ENCODE data around the gene NATD1.

The NATD1 gene

DNA sequence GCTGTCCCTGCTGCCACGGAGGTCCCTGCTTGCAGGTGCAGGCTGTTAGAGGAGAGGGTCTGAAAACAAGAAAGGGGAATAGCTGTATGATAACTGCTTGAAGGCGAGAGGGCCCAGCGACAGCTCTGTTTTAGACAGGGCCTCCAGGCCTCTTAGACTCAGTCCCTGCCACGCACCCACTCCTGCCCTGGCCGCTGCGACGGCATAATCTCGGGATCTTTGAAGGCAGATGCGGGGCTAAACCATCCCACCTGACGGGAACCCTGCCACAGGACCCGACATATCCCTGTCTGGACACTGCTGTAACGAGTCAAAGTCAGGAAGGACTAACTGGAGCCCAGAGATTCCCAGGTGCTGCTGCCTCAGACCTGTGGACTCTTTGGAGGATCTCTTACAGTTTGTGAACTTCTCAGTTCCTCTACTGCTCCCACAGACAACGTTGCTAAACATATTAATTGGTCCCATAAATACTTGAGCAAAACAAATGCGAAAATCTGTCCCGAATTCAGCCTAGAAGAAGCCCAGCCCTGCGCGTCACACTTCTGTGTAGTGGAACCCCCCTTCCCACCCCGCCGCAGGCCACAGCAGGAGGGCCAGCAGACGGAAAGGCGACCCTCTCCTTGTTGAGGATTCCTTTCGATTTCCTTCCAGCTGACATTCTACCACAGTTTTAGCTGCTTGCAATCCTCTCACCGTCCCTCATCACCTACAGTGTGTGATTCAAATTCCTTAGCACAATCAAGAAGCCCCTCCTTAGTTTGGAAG is 38.3 kb downstream of the NATD1 start:
- DNase-seq (ENCODE audit: low spot score) = no peak

DNA sequence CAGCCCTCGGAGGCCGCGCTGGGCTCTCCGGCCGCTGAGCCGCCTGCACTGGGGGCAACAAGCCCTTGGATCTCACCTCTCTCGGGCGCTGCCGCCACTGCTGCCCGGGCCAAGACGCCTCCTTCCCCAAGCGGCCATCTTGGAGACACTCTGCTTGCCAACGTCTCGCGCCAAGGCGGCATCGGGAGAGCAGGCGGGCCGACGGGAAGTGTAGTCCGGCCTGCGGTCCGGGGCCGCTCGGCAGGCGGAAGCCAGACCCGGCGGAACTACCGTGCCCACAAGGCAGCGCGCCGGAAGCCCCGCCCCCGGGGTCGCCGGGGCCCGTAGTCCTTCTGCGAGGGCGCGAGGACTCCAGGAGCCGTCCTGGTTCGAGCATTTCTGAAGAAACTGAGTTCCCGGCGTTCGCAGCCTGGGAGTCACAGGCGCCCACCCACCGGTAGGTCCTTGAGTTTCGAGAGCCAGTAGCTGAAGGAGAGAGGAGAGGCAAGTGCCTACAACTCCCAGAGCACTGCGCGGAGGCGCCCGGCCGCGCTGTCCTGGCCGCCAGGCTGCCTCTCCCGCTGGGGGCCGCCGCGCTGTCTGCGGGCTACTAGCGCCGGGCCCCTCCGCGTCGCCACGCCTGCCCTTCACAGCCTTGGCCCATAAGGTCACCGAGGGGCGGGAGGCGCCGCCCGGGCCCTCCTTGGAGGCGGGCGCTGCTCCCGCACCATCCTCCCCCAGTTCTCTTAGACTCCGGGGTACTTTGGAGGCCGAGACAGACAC is 39.0 kb downstream of the NATD1 start, which contains the start of gene TMEM11:
TMEM11 (minus strand) TSS at position 147 of the 762 bp plus-strand sequence; CDS start at position 138, 9 bp downstream.
- peak; percentile 94 for DNase-seq (ENCODE audit: low spot score)

DNA sequence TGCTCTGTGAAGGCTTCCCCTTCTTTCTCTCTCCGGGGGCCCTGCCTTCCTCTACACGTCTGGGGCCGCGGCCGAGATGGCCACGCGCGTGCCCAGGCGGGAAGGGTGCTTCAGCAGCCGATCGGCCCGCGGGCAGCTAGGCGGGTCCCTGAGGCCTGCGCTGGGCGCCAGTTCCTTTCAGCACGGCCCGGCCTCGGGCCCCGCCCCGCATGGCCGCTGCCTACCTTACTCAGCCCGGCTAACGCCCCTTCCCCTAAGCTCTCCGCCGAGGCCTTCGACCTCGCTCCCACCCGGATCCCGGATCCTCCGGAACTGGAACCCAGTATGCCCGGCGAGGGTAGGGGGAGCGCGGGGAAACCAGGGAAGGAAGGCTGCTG is 39.6 kb downstream of the NATD1 start:
- DNase-seq (ENCODE audit: low spot score) = no peak

GRCh38 chr17:21212826-21213637 is 40.2 kb downstream of the NATD1 start:
- no peak for DNase-seq (ENCODE audit: low spot score)

GRCh38 chr17:21211825-21212479 is 41.3 kb downstream of the NATD1 start:
- DNase-seq (ENCODE audit: low spot score) = no peak

DNA sequence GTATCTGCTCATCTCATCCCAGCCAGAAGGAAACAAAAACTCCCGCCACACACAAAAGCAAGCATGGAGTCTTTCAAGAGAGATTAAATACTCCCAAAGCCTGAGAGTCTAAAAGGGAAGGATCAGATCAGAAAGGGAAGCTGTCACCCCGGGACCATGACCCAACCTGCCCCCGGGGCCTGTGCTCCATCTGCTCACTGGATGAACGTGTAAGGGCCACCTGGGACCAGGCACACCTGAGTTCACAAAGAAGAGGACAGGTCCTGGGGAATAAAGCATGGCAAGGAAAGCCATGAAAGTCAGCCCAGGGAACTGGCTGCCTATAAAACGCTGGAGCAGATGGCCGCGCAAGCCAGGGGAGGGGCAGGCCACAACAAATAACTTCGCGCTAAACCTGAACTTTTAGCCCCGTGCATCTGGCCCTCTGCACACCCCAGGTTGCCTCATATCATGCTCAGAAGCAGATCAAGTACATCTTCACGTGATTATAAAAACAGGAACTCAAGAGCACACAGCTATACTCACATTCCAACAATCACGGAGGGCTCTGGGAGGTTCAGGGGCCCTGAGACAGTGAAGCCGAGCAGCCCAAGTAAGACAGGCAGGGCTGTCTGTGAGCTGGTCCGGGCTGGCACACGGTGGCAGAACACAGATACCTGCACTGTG is 42.7 kb downstream of the NATD1 start:
- peak; percentile 10 for DNase-seq (ENCODE audit: low spot score)

DNA sequence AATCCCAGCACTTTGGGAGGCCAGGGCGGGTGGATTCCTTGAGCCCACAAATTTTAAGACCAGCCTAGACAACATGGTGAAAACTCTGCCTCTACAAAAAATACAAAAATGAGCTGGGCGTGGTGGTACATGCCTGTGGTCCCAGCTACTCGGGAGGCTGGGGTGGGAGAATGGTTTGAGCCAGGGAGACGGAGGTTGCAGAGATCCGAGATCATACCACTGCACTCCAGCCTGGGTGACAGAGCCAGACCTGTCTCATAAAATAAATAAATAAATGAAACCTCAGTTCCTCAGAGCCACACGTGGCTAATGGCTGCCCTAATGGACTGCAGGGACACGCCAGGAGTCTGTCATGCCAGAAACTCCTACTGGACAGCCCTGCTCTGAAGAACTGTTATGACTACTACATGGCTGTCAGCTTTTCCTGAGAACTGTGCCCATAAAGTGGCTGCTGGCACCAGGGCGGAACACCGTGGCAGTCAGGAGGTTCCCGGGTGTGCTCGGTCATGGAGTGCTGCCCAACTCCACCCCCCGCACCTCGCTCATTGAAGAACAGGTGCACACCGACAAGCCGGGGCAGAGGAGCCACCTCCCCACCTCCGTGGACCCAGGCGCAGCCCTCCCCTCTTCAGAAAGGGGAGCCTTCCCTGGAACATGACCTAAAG is 43.6 kb downstream of the NATD1 start:
- peak; percentile 17 for DNase-seq (ENCODE audit: low spot score)

DNA sequence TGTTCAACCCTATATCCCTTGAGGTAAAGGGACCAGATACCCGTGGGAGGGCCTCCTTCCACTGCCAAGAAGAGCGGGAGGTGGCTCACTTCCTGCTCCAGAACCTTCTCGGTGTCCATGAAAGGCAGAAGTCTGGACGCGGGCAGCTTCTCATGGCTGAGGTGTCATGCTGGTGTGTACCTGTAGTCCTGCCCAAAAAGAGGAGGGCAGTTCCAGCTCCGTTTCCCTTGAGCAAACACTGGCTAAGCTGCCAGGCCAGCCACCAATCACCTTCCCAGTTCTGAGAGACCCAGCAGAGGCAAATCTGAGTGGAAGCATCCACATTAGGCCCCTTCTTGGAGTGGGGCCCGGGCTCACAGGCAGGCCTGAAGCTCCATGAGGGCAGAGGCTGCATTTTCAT is 44.9 kb downstream of the NATD1 start:
- no peak for DNase-seq (ENCODE audit: low spot score)

DNA sequence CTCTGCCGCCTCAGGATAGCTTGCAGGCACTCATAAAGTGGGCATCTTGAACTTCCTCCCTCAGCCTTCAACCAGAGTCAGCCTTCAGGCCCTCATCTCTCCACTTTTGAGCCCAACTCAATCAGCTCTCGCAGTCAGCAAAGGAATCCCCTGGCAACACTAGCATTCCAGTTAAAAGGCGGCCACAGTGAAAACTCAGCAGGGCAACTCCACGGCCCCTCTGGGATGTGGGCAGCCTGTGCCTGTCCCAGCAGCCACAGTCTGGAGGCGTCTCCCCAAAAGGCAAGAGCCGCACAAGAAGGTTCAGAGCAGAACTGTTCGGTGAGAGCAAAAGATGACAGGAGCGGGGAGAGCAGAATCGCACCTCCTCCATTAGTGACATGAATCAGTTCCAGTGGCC is 48.3 kb downstream of the NATD1 start:
- no peak for DNase-seq (ENCODE audit: low spot score)

- no peak for DNase-seq (ENCODE audit: low spot score)
Observed at GRCh38 chr17:21202512-21202911, 50.7 kb downstream of the NATD1 start.

- no peak for DNase-seq (ENCODE audit: low spot score)
Observed at GRCh38 chr17:21201874-21202273, 51.3 kb downstream of the NATD1 start.

GRCh38 chr17:21201298-21201595 is 52.0 kb downstream of the NATD1 start:
- DNase-seq (ENCODE audit: low spot score) = peak; percentile 24

DNA sequence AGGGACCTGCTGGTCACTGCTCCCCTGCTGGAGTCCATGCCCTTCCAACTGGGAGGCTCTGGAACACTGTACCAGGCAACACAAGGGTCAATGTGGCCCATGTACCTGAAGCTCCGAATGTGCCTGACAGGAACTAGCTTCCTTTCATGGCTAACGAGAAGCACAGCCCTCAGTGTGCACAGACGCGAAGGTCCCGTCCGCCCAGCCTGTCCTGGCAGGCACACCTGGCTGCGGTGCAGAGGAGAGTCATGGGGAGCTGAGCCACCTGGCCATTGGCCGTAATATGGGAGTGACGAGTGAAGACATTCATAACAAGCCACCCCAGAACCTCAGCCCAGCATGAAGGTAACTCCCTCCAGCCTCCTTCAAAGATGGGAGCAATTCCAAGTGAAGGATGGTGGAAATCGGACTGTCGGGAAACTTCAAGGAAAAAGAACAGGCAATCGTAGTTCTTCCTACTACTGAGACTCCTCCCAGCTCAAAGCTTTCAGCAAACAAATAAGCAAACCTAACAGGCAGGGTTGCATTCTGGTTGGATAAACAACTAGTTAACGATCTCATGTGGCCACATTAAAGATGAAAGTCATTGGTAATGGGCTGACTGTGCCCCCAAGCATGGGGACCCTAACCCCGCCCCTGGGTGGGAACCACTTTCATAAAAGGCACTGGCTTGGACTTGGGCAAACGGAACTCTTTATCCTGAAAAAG is 52.5 kb downstream of the NATD1 start:
- peak; percentile 79 for DNase-seq (ENCODE audit: low spot score)

- no peak for DNase-seq (ENCODE audit: low spot score)
Observed at GRCh38 chr17:21199856-21200255, 53.4 kb downstream of the NATD1 start.

GRCh38 chr17:21199311-21199710 is 53.9 kb downstream of the NATD1 start:
- peak; percentile 24 for DNase-seq (ENCODE audit: low spot score)

GRCh38 chr17:21198411-21198810 is 54.8 kb downstream of the NATD1 start:
- no peak for DNase-seq (ENCODE audit: low spot score)

GRCh38 chr17:21196126-21196525 is 57.1 kb downstream of the NATD1 start:
- no peak for DNase-seq (ENCODE audit: low spot score)

GRCh38 chr17:21194703-21195102 is 58.5 kb downstream of the NATD1 start:
- DNase-seq (ENCODE audit: low spot score) = no peak

- no peak for DNase-seq (ENCODE audit: low spot score)
Observed at GRCh38 chr17:21194226-21194625, 59.0 kb downstream of the NATD1 start.

DNA sequence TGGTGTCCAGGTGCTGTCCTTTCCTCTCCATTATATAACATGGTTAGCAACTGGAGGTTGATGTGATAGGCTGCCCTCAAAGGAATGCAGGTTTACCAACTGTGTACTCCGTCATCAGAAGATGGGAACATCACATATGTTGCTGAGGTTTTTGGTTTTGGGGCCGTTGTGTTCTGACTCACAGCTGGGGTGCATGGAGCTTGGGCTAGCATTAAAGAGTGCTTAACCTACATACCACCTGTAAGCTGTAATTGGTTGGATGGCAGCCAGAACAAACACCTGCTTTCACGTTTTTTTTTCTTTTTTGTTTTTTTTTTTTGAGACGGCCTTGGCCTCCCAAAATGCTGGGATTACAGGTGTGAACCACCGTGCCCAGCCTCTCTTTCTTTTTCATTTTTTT is 60.2 kb downstream of the NATD1 start:
- no peak for DNase-seq (ENCODE audit: low spot score)
